Endothelial cell of umbilical vein (primary cell): ENCODE data around the gene TTC23L.

Experiments
- EZH2 ChIP-seq: IDR thresholded peaks from 2 replicates; pipeline ENCODE4 v1.6.1; 2012; ENCODE audit warnings: borderline replicate concordance, low read depth, mild to moderate bottlenecking, moderate library complexity, low read length, inconsistent platforms; ENCODE audit not compliant: severe bottlenecking
- FOS ChIP-seq: IDR thresholded peaks from 2 replicates; pipeline ENCODE4 v1.6.1; 2011; ENCODE audit warnings: mild to moderate bottlenecking, low read length, moderate library complexity, borderline replicate concordance; ENCODE audit not compliant: insufficient read depth
- GATA2 ChIP-seq: IDR thresholded peaks from 2 replicates; pipeline ENCODE4 v1.7.0; 2011; ENCODE audit warnings: low read depth, mild to moderate bottlenecking, moderate library complexity, mixed read lengths, low read length; ENCODE audit not compliant: insufficient read length, insufficient read depth
- POLR2A ChIP-seq: IDR thresholded peaks from 2 replicates; pipeline ENCODE4 v1.6.1; 2012; ENCODE audit warnings: low read depth, mild to moderate bottlenecking, control low read depth, low read length
- POLR2AphosphoS5 ChIP-seq: IDR thresholded peaks from 2 replicates; pipeline ENCODE4 v1.6.1; 2012; ENCODE audit warnings: low read depth, mild to moderate bottlenecking, control low read depth, low read length, moderate library complexity; ENCODE audit not compliant: insufficient read depth
- TF ChIP-seq, protein P1 (sequence below), 2 donors: IDR thresholded peaks; 1 replicate in 1 of 2; 2 replicates in 1 of 2; pipeline ENCODE4 v1.5.1; 2011; ENCODE audit warnings: low read length in 2 of 2, mild to moderate bottlenecking in 2 of 2, moderate library complexity in 2 of 2, control low read depth in 1 of 2, inconsistent platforms in 1 of 2, low read depth in 1 of 2; ENCODE audit not compliant: insufficient read depth in 1 of 2; ENCODE audit errors: extremely low read depth in 1 of 2

- no peak for TF ChIP-seq EZH2
- TF ChIP-seq, protein P1, sequence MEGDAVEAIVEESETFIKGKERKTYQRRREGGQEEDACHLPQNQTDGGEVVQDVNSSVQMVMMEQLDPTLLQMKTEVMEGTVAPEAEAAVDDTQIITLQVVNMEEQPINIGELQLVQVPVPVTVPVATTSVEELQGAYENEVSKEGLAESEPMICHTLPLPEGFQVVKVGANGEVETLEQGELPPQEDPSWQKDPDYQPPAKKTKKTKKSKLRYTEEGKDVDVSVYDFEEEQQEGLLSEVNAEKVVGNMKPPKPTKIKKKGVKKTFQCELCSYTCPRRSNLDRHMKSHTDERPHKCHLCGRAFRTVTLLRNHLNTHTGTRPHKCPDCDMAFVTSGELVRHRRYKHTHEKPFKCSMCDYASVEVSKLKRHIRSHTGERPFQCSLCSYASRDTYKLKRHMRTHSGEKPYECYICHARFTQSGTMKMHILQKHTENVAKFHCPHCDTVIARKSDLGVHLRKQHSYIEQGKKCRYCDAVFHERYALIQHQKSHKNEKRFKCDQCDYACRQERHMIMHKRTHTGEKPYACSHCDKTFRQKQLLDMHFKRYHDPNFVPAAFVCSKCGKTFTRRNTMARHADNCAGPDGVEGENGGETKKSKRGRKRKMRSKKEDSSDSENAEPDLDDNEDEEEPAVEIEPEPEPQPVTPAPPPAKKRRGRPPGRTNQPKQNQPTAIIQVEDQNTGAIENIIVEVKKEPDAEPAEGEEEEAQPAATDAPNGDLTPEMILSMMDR (IDR thresholded peaks at IDR 0.05; ENCODE audit: extremely low read depth in 1 of 2, insufficient read depth in 1 of 2, low read depth in 1 of 2, low read length in 2 of 2), result no peak
- no peak for TF ChIP-seq POLR2A
- no peak for TF ChIP-seq FOS
- TF ChIP-seq GATA2, result no peak
- no peak for TF ChIP-seq POLR2AphosphoS5
These were observed 37.3 kb downstream of the TTC23L start for GRCh38 chr5:34876275-34876674.
